Loucy (cell line): ENCODE data around the gene CFAP77.

Source experiments
- H2AFZ ChIP-seq: fragments of 200-600 bp; sonication (generic); 2 replicates; pipeline ENCODE4 v1.6.0; 2016; ENCODE audit warnings: antibody characterized with exemption, mild to moderate bottlenecking, low read length, moderate library complexity
- H3F3A ChIP-seq: fragments of 200-600 bp; 2 replicates; pipeline ENCODE4 v1.6.0; 2016; ENCODE audit warnings: antibody characterized with exemption, low read depth, mild to moderate bottlenecking
- H3K27me3 ChIP-seq: fragments of 200-600 bp; sonication (generic); 2 replicates; pipeline ENCODE4 v1.6.1; 2014; ENCODE audit warnings: low read length, mild to moderate bottlenecking; ENCODE audit not compliant: insufficient read depth, poor library complexity, severe bottlenecking
- H3K36me3 ChIP-seq: fragments of 200-600 bp; sonication (generic); 2 replicates; pipeline ENCODE4 v1.6.1; 2016; ENCODE audit warnings: low read length; ENCODE audit not compliant: insufficient read depth
- H3K4me1 ChIP-seq: fragments of 200-600 bp; sonication (generic); 2 replicates; pipeline ENCODE4 v1.5.1; 2014; ENCODE audit warnings: low read length, mild to moderate bottlenecking; ENCODE audit not compliant: insufficient read depth, poor library complexity, severe bottlenecking
- H3K4me2 ChIP-seq: fragments of 200-600 bp; sonication (generic); 2 replicates; pipeline ENCODE4 v1.6.0; 2014; ENCODE audit warnings: antibody characterized with exemption, low read length, low read depth, mild to moderate bottlenecking; ENCODE audit not compliant: poor library complexity, severe bottlenecking
- H3K4me3 ChIP-seq: fragments of 200-600 bp; sonication (generic); 2 replicates; pipeline ENCODE4 v1.5.1; 2014; ENCODE audit warnings: low read length, mild to moderate bottlenecking, mixed read lengths; ENCODE audit not compliant: poor library complexity, severe bottlenecking
- H3K79me2 ChIP-seq: fragments of 200-600 bp; sonication (generic); 2 replicates; pipeline ENCODE4 v1.6.1; 2014; ENCODE audit warnings: low read length; ENCODE audit not compliant: insufficient read depth
- H3K9ac ChIP-seq: fragments of 200-600 bp; sonication (generic); 2 replicates; pipeline ENCODE4 v1.6.0; 2014; ENCODE audit warnings: mild to moderate bottlenecking, low read depth, low read length, moderate library complexity; ENCODE audit not compliant: poor library complexity, severe bottlenecking
- H3K9me2 ChIP-seq: fragments of 200-600 bp; sonication (generic); replicated peaks from 2 replicates; pipeline ENCODE4 v1.6.1; 2016; ENCODE audit warnings: low read depth, low read length, mixed read lengths
- H3K9me3 ChIP-seq: fragments of 200-600 bp; sonication (generic); 2 replicates; pipeline ENCODE4 v1.6.1; 2014; ENCODE audit warnings: mild to moderate bottlenecking, antibody characterized with exemption, low read length, low read depth; ENCODE audit not compliant: insufficient read depth
- H4K20me1 ChIP-seq: fragments of 200-600 bp; sonication (generic); 2 replicates; pipeline ENCODE4 v1.6.0; 2014; ENCODE audit warnings: antibody characterized with exemption, low read length, mild to moderate bottlenecking; ENCODE audit not compliant: insufficient read depth, poor library complexity, severe bottlenecking
- CTCF ChIP-seq: fragments of 200-600 bp; sonication (generic); conservative IDR thresholded peaks from 2 replicates; pipeline ENCODE4 v1.5.1; 2014; ENCODE audit warnings: mild to moderate bottlenecking, antibody characterized with exemption, low read length
- EZH2phosphoT487 ChIP-seq: fragments of 200-600 bp; IDR thresholded peaks from 2 replicates; pipeline ENCODE4 v1.6.1; 2018; ENCODE audit warnings: antibody characterized with exemption, mild to moderate bottlenecking, moderate library complexity, borderline replicate concordance

CFAP77 gene

GRCh38 chr9:132559711-132560110 lies 149.7 kb downstream of the CFAP77 start:
- no peak for TF ChIP-seq CTCF
- Histone ChIP-seq H3K9me2 (no peaks in the 10 kb centered on the region), H3K27me3 (no peaks in the 10 kb centered on the region), H3K79me2 (no peaks in the 10 kb centered on the region), H3K4me2 (no peak overlapping the region), H2AFZ (no peak overlapping the region), H4K20me1 (no peaks in the 10 kb centered on the region), H3K9ac (no peak overlapping the region), H3F3A (no peaks in the 10 kb centered on the region), H3K9me3 (no peaks in the 10 kb centered on the region), H3K36me3 (no peaks in the 10 kb centered on the region), H3K4me3 (no peak overlapping the region), H3K4me1 (no peaks in the 10 kb centered on the region)

- Histone ChIP-seq H3K36me3 (no peaks in the 10 kb centered on the region), H3K4me2 (no peak overlapping the region), H3K4me1 (no peaks in the 10 kb centered on the region), H3K79me2 (no peaks in the 10 kb centered on the region), H3K9me2 (no peaks in the 10 kb centered on the region), H3K27me3 (no peaks in the 10 kb centered on the region), H3K9me3 (no peaks in the 10 kb centered on the region), H2AFZ (no peak overlapping the region), H3K4me3 (no peak overlapping the region), H3F3A (no peaks in the 10 kb centered on the region), H3K9ac (no peak overlapping the region), H4K20me1 (no peaks in the 10 kb centered on the region)
- TF ChIP-seq EZH2phosphoT487 (no peak), CTCF (no peak)
Observed at GRCh38 chr9:132560616-132561202, 150.7 kb downstream of the CFAP77 start.

GRCh38 chr9:132562306-132562573 lies 152.2 kb downstream of the CFAP77 start:
- Histone ChIP-seq H3K36me3 (no peaks in the 10 kb centered on the region), H3K4me2 (no peak overlapping the region), H3K4me1 (no peaks in the 10 kb centered on the region), H2AFZ (no peak overlapping the region), H3K27me3 (no peaks in the 10 kb centered on the region), H3K9ac (no peak overlapping the region), H3K4me3 (no peak overlapping the region), H4K20me1 (no peaks in the 10 kb centered on the region), H3F3A (no peaks in the 10 kb centered on the region), H3K9me2 (no peaks in the 10 kb centered on the region), H3K79me2 (no peaks in the 10 kb centered on the region), H3K9me3 (no peaks in the 10 kb centered on the region)
- TF ChIP-seq CTCF = no peak
- TF ChIP-seq EZH2phosphoT487 = no peak
